GM21515 (cell line): Measurements from ENCODE around the gene IP6K2.
A peak's percentile ranks its signal among the peaks of the same experiment; 100 is the strongest.

ENCODE experiments used
- ATAC-seq: cut with Tn5 transposase; IDR thresholded peaks from one replicate; pipeline ENCODE4 v1.9.1; 2021; ENCODE audit not compliant: unreplicated experiment

The IP6K2 gene

DNA sequence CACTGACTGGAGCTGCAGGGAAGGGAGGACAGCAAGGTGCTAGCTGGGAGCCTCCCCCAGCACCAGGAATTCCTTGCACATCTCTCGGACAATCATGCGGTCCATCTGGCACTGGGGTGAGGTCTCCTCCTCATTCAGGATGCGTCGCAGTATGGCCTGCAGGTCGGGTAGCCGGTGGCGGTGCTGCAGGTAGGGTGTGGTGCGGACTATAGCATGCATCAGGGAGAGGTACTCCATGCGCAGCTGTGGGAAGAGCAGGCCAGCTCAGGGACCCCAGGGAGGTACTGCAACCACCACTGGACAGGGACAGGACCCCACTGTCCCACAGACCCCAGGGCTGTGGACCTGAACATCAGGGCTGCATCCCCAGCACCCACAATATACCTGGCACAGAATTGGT is 42.5 kb downstream of the IP6K2 start:
- no peak for ATAC-seq

GRCh38 chr3:48672522-48672921 is 44.5 kb downstream of the IP6K2 start:
- no peak for ATAC-seq

DNA sequence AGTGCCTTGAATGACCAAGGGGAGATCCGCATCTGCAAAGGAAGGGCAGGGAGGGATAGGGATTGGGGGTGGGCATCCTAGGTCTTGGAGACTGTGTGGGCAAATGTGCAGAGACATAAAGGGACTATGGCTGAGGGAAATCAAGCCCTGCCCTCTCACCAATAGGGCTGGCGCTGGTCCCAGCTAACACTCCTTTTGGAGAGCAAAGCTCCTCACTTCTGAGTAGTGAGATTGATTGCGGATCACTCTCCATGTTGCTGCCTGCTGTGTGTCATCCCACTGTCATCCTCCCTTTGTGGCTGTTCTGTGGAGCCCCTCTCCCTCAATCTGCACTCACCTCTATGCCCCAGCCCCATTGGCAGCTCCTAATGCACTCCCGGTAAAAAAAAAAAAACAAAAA is 52.1 kb downstream of the IP6K2 start:
- ATAC-seq: no peak

GRCh38 chr3:48664313-48664644 is 52.7 kb downstream of the IP6K2 start:
- ATAC-seq: no peak

DNA sequence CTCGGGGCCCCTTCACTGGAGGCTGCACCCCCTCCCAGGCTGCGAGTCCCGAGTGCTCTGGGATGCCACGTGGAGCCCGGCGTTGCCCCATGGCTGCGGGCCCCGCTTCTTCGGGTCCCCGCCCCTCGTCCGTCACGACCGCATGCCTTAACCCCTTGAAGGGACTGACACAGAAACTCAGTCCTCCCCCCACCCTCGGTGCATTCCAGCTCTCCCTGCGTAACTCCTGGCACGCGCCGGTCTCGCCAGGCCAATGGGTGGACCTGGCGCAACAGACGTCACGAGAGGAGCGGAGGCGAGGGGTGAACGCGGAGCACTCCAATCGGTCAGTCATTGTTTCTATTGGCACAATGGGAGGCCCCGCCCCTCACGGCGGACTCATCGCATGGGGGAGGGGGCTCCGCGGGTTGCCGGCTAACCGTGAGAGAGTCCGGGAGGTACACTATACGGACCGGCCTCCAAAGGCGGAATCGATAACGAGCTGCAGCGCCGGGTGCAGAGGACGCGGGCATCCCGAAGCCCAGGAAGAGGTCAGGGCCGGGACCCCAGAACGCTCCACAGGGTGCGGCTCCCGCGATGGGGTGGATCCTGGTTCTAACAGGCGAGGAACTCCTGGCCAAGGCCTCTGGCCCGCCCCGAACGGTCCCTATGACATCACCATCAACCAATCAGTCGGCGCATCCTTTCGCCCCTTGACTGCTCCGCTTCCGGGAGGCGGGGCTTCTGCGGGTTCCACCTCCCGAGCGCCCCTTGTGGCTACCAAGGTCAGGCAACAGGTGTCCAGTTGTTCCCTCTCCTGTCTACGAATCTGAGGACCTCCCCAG is 53.3 kb downstream of the IP6K2 start:
- ATAC-seq: peak; percentile 82

DNA sequence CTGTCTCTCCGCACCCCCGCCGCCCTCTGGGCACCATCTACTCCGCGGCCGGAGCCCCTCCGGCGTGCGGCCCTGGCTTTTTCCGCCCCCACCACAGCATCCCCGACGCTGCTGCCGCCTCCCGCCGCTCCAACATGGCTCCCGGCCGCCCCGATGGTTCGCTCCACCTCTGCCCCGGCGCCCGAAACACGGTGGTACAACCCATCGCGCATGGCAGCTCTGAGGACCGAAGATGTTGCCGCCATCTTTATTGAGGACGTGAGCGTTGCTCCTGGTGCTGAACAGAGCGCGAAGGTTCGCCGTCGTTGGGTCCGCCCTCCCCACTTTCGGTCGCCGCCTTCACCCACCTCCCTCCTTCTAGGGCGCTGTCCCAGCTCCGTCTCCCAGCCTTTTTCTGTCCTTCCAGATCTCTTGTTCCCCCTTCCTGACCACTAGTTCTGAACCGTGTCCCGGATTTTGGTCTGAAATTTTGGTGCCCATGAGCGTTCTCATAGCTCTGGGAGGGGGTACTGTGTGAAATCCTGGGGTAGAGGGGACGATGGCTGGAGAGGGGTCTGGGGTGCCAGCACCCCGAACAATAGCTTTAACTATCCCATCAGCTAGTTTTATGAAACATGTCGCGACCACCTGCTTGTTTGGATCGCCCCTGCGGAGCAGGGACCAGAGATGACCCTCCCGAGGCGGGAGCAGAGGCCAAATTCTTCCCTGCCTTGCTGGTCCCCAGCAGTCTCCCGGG is 54.1 kb downstream of the IP6K2 start, which contains the start of gene CELSR3:
TSS of gene CELSR3 (minus strand) at position 134 of the 736 bp plus-strand sequence. CDS start 252 bp downstream, outside the sequence.
- ATAC-seq: no peak

GRCh38 chr3:48662145-48662752 is 54.8 kb downstream of the IP6K2 start:
- ATAC-seq: no peak

GRCh38 chr3:48661501-48662144 is 55.4 kb downstream of the IP6K2 start:
- no peak for ATAC-seq

DNA sequence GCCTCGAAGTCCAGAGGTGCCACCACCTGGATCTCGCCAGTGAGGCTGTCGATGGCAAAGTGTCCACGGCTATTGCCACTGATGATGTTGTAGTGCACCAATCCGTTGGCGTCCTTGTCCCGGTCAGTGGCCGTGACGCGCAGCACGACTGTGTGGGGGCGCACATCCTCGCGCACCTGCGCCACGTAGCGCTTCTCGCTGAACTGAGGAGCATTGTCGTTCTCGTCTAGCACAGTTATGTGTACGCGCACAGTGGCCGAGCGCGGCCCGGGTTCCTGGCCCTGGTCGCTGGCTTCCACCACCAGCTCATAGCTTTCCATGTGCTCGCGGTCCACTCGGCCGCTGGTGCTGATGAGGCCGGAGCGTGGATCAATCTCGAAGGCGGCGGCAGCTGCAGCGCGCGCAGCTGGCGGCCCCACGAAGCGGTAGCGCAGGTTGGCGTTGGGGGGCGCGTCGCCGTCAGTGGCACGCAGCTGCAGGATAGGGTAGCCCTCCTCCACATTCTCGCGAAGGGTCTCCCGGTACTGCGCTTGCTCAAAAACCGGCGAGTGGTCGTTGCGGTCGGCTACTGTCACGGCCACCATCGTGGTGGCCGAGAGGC is 56.1 kb downstream of the IP6K2 start:
- ATAC-seq: no peak

DNA sequence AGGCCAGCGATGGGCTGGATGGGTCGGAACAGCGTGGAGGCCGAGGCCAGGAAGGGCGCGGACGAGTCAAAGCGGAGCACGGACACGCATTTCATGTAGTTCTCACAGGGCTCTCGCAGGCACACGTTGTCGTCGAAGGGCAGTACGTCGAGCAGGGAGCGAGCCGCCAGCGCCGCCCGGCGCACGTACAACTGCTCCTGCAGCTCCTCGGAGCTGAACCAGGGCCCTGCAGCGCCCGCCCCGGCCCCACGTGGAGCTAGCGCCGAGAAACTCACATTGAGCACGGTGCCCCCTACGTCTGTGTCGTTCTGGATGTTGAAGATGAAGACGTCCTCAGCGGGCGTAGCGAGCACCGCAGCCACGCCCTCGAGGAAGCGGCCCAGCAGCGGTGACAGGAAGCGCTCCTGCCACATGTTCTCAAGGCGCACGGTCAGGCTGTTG is 60.2 kb downstream of the IP6K2 start:
- no peak for ATAC-seq

DNA sequence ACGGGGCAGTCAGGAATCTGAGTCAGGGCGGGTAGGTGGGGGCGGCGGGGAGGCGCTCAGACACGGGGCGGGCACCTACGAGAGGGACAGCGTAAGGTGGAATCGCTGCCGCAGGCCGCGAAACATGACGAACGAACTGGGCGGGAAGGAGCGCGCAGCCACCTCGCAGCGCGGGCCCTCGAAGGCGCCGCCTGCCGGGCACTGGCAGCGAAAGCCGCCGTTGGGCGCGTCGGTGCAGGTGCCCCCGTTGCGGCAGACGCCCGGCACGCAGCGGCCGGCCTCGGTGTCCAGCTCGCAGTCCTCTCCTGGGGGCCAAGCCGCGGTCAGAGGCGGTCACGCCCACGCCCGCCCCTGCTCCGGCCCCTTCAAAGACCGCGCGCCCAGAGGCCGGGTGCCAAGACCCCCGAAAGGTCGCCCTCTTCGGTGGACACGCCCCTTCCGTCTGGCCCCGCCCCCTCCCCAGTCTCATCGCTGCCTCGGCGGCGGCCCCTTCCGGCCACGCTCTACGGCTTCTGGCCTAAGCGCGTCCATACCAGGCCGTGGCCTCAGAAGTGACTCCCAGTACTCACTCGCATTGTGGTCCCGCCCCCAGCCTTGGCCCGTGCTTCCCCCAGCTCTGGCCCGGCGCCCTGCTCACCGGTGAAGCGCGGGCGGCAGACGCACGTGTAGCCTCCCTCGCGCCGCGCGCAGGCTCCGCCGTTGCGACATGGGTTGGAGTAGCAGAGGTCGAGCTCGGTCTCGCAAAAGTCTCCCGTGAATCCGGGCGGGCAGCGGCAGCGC is 60.8 kb downstream of the IP6K2 start:
- ATAC-seq: peak; percentile 41

- no peak for ATAC-seq
These were observed 61.4 kb downstream of the IP6K2 start for GRCh38 chr3:48655606-48656005.

- ATAC-seq: no peak
These were observed 62.0 kb downstream of the IP6K2 start for GRCh38 chr3:48655063-48655462.

- no peak for ATAC-seq
These were observed 63.9 kb downstream of the IP6K2 start for GRCh38 chr3:48652923-48653715.

GRCh38 chr3:48651771-48652170 is 65.2 kb downstream of the IP6K2 start:
- no peak for ATAC-seq

DNA sequence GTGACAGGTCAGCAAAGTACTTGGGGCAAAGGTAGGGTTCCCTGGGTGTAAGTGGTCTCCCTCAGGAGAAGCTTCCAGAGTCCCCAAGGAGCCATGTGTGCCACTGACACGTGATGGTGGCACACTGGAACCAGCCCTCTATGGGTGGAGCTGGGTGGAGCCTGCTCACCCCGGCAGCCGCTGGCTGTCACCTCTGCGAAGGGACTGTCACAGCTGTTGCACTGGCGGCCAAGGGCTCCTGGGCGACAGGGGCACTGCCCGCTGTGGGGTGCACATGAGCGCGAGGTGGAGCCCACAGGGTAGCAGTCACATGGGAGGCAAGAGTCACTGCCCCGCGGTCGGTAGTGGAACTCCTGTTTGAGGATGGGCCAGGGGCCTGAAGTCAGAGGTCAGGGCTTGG is 66.3 kb downstream of the IP6K2 start:
- no peak for ATAC-seq

DNA sequence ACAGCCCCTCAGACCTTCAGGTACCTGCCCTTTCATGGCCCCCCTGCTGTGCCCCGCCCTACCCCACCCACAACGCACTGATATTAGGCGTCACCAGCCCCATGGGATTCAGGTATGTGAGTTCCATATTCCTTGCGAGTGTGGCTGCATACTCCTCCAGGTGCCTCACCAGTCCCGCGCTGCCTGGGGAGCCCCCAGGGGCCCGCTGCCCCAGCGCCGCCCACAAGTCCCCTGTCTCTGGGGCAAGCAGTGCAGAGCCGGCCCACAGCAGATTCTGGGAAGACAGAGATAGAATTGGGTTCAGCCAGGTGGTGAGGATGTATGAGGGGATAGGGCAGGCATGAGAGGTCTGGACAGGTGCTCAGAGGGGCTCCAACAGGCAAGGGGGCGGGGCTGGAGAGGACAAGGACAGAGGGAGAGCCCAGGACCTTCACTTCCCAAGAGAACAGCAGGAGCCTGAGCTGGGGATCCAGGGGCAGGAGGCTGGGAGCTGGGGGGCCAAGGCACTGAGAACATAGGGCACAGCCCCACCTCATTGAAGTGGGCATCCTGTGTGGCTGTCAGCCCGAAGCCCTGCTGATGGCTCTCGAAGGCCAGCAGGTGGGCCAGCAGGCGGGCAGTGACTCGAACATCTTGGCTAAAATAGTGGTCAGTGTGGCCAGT is 68.7 kb downstream of the IP6K2 start:
- no peak for ATAC-seq

DNA sequence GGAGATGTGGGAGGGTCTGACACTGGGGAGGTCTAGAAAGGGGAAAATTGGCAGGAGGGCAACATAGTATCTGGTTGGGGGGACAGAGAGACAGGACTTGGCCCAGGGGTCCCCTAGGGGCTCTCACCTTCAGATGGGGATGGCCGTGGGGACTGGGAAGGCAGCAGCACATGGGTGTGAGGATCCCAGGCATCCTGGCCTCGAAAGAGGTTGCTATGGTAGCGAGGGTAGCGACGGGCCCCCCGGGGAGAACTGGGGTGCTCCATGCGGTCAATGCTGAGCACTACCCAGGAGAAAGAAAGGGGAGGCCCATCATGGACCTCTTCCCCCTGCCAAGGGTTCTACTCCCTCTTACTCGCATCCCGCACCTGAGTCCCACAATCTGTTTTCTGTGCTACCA is 69.3 kb downstream of the IP6K2 start:
- ATAC-seq: no peak
